Frontal cortex (tissue), 4 donors: ENCODE measurements around the gene DVL3. TPM values are rescaled to one million over a fixed set of nuclear protein-coding genes. Genes with fewer than 3 reads are reported as not detected.
"Not testable (repeated sequence)": the region's sequence is repeated elsewhere in the genome, so short reads cannot be mapped to it uniquely, and the experiment has no call there.

Source experiments
- DNase-seq, 2 donors: peaks; one replicate each; pipeline ENCODE4 v3.0.0; 2012; ENCODE audit warnings: low spot score in 2 of 2
- FAIRE-seq: peaks from 2 replicates; lab custom pipeline; 2012; peaks lifted over from hg19 to GRCh38; lab: Jason Lieb, UNC
- total RNA-seq: library from RNA; depleted of rRNA; stranded (reverse); fragments of >200 nt; gene quantifications from one replicate; pipeline ENCODE4 v1.2.3, GENCODE V29; 2014
- donor health status: control.
- donor health status: control.
- donor health status: control.

DVL3 gene
- total RNA-seq, 1 donor from 2014 or later, result 34.6 TPM

- FAIRE-seq, result not testable (repeated sequence)
Measured at GRCh38 chr3:184149770-184150169, 5.4 kb upstream of the DVL3 start.

GRCh38 chr3:184155644-184156521 is 706 bp downstream of the DVL3 start:
- no peak for FAIRE-seq

More at GRCh38 chr3:184149770-184150169, 5.4 kb upstream of the DVL3 start:
- DNase-seq, result not testable (repeated sequence)

GRCh38 chr3:184156522-184156955 is 1.4 kb downstream of the DVL3 start:
- no peak for FAIRE-seq
- peak; percentile 68 to 73 for DNase-seq

More at GRCh38 chr3:184155644-184156521, 706 bp downstream of the DVL3 start:
- DNase-seq, result no peak

GRCh38 chr3:184157206-184157605 is 2.0 kb downstream of the DVL3 start:
- FAIRE-seq, result no peak
- DNase-seq, result no peak

- FAIRE-seq (no peak), DNase-seq (no peak)
Measured at GRCh38 chr3:184158404-184158803, 3.2 kb downstream of the DVL3 start.

- FAIRE-seq, result no peak
- no peak for DNase-seq
Measured at GRCh38 chr3:184160456-184160855, 5.3 kb downstream of the DVL3 start.

- DNase-seq, FAIRE-seq: not testable (repeated sequence)
Measured at GRCh38 chr3:184162571-184163070, 7.4 kb downstream of the DVL3 start.

- FAIRE-seq (no peak), DNase-seq (no peak)
Measured at GRCh38 chr3:184164648-184165330, 9.6 kb downstream of the DVL3 start.

GRCh38 chr3:184165543-184165942 is 10.4 kb downstream of the DVL3 start:
- FAIRE-seq (no peak), DNase-seq (no peak)

GRCh38 chr3:184166671-184167070 is 11.5 kb downstream of the DVL3 start:
- no peak for FAIRE-seq
- no peak for DNase-seq

- FAIRE-seq (no peak), DNase-seq (no peak)
Measured at GRCh38 chr3:184167786-184168185, 12.6 kb downstream of the DVL3 start.

GRCh38 chr3:184168363-184169120 is 13.4 kb downstream of the DVL3 start:
- no peak for DNase-seq
- no peak for FAIRE-seq

GRCh38 chr3:184169896-184170875 is 15.0 kb downstream of the DVL3 start:
- FAIRE-seq (no peak), DNase-seq (no peak)

GRCh38 chr3:184171562-184171961 is 16.4 kb downstream of the DVL3 start:
- FAIRE-seq (no peak), DNase-seq (no peak)

GRCh38 chr3:184172681-184173373 is 17.6 kb downstream of the DVL3 start:
- DNase-seq (no peak), FAIRE-seq (no peak)

- DNase-seq, result no peak
- FAIRE-seq, result no peak
Measured at GRCh38 chr3:184173374-184173722, 18.2 kb downstream of the DVL3 start.

- peak; percentile 60 for FAIRE-seq
Measured at GRCh38 chr3:184174284-184174645, 19.1 kb downstream of the DVL3 start.

GRCh38 chr3:184174646-184175492 is 19.7 kb downstream of the DVL3 start, which contains the start of gene AP2M1:
TSS of gene AP2M1 (plus strand) at chr3:184174855. CDS start at chr3:184176994, 2,139 bp downstream.
- FAIRE-seq (no peak), DNase-seq (peak; percentile 98 to 99)

More at GRCh38 chr3:184174284-184174645, 19.1 kb downstream of the DVL3 start:
- DNase-seq, result no peak
